GM18502 (cell line): ENCODE data around the gene SLC28A1.

Experiments used
- ATAC-seq: cut with Tn5 transposase; IDR thresholded peaks from one replicate; pipeline ENCODE4 v1.9.1; 2021; ENCODE audit warnings: mild to moderate bottlenecking; ENCODE audit not compliant: unreplicated experiment, poor library complexity

Gene SLC28A1

DNA sequence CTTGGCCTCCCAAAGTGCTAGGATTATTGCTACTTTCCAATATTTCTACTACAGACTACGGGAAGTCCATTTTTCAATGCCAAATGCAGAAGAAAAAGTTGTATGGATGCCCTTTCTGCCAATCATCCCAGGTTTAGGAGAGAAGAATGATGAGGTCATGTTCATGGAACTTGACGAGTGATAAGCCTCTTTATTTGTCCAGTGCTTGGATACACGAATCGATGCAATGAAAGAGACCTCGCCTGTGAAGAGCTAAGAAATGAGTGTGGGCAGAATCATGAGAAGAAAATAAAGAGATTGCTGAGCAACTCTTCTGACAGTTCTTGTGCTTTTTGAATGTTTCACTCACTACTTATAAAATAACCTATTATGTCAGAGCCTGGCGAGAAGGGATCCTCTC, 996 bp upstream of the SLC28A1 start:
- no peak for ATAC-seq

- no peak for ATAC-seq
Measured at GRCh38 chr15:84885801-84886200, 1.3 kb downstream of the SLC28A1 start.

DNA sequence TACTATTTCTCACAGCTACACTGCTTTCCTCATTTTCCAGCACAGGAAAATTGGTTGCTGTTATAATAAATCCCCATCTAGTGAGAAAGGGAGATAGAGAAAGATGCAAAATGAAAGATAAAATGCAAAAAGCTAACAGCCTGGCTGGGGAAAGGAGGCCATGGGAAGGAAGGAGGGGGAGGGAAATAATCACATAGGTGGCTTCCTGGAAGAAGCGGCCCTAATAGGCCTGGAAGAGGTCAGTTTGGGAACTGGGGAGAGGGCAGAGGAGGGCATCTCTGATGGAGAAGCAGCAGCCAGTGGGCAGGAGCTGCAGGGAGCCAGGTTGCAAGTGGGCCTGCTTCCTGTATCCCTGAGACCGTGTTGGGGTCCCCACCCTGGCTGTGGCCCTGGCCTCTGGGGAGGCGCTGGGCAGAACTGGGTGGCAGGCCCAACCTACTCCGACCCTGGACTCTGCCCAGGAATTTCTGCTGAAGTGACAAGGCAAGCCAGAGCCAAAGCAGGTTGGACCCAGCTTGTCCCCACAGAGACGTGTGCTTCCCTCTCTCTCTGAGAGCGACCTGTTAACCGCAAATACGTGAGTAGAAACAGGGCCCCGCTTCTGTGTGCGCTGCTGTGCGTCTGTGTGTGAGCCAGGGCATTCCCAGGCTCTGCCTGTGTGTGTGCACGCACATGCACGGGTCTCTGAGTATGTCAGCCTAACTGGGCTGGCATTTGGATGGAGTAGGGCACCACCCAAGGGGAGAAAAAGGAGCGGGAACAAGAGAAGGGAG, 1.9 kb downstream of the SLC28A1 start:
- ATAC-seq: no peak

DNA sequence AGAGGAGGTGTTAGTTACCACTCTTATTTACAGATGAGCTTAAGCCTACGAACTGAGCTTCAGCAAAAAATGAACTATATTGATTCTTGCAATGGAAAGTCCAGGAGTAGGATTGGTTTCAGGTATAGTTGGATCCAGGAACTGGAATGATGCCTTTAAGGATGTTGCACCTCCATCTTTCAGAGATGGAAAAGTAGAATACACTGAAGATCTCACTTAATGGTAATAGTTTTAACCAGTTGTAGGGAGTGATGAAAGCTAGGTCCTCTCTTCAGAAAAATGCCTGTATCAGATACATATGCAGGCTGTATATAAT, 2.5 kb downstream of the SLC28A1 start:
- no peak for ATAC-seq

DNA sequence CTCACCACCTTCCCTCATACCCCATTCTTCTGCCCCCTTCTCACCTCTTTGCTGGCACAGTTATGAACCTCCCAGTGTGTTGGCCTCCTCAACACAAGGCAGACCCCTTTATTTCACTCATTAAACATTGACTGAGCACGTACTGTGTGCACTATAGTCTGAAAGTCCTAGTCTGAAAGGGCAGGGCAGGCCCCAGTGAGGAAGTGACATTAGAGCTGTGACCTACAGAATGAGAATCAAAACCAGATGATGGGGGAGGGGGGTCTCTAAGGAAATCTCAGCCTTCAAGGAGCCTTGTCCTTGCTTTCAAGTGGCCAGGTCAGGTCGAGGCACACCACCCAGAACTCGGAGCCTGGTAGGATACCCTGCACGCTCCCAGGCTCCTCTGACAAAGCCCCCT, 3.5 kb downstream of the SLC28A1 start:
- ATAC-seq: no peak

DNA sequence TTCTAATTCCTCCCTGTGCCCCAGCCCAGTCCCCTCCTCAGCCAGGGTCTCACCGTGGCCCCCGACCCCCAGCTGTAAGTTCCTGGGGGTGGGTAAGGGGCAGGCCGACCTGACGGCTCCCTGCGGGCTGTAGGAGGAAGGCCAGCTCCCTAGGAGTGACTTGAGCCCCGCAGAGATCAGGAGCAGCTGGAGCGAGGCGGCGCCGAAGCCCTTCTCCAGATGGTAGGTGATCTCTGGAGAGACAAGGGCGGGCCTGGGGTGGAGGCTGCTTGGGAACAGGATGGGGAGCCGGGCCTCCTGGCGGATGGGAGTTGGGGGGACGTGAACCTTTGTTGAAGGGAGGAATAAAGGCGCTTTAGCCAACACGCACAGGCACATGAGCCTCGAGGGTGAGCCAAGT, 4.2 kb downstream of the SLC28A1 start:
- no peak for ATAC-seq

DNA sequence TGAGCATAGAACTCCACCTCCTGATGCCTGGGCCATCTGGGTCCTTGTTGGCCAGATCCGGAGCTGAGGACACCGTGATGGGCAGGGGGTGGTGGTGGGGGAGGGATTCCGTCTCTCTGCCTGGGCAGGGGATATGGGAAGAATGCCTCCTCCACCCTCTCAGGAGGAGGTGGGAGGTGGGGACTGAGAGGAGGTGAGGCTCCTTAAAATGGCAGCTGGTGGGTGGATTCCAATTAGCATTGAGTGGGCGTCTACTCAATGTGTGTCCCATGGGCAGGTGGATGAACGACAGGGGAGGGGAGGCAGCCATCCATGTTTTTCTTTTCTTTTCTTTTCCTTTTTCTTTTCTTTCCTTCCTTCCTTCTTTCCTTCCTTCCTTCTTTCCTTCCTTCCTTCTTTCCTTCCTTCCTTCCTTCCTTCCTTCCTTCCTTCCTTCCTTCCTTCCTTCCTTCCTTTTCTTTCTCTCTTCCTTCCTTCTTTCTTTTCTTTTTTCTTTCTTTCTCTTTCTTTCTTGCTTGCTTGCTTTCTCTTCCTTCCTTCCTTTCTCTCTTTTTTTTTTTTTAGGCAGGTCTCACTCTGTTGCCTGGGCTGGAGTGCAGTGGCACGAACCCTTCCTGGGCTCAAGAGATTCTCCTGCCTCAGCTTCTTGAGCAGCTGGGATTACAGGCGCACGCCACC, 5.0 kb downstream of the SLC28A1 start:
- no peak for ATAC-seq

- ATAC-seq: no peak
Measured at GRCh38 chr15:84889991-84890669, 5.7 kb downstream of the SLC28A1 start.

DNA sequence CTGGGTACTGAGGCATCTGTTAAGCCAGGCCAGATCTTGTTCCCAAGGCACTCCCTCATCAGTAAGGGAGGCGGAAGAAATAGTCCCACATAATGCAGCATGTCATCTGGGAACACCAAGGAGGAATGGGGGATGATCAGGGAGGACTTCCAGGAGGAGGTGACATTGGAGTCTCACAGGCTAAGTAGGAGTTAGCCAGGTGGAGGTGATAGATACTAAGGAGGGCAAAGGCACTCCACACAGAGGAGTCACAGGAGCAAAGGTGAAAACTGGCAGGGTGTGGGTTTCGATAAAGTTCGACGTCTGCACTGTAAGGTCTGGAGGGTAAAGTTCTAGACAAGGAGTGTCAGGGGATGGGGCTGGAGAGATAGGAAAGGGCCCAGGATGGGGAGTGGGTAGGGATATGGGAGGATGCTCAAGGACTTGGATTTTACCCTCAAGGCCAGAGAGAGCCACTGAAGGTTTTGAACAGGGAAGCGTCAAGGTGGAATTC, 6.3 kb downstream of the SLC28A1 start:
- no peak for ATAC-seq

GRCh38 chr15:84891339-84891738, 6.9 kb downstream of the SLC28A1 start:
- no peak for ATAC-seq

DNA sequence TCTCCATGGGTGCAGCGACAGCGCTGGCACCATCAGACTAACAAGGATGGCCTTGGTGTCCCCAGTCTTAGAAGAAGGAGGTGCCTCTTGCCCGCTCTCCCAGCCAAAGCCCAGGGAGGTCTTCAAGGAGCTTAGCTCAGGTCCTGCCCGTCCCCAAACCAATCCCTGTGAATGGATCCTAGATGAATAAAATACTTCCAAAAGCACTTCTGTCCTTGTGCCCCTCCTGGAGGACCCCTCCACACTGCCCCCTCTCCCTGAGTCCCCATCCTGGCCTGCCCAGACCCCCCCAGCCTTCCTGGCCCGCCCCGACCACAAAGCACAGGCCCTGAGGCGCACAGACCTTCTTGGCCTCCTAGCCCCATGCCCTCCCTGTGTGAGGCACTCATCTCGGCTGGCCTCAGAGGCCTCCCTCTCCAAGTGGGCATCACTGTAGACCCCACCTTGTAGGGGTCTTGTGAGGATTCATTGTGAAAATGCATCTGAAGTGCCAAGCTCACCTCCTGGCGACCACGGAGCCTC, 8.4 kb downstream of the SLC28A1 start:
- no peak for ATAC-seq

- no peak for ATAC-seq
Measured at GRCh38 chr15:84893607-84894006, 9.1 kb downstream of the SLC28A1 start.

- no peak for ATAC-seq
Measured at GRCh38 chr15:84894736-84895425, 10.4 kb downstream of the SLC28A1 start.

DNA sequence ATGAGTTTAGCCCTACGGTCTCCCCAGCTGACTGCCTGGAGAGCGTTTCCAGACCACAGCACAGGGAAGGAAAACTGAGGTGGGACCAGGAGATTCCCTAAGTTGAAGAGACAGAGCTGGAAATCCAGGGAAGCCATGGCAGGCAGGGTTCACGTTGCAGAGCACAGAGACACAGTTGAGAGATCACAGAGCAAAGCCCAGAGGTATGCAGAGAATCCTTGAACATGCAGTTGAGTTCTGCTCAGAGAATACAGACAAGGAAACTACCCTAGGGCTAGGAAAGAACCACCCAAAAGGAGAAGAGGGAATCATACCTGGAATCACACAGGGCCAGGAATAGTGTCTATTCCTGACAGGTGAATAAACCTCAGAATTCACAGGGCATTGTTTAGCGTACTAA, 14.3 kb downstream of the SLC28A1 start:
- no peak for ATAC-seq

GRCh38 chr15:84899750-84900149, 15.3 kb downstream of the SLC28A1 start:
- no peak for ATAC-seq

- ATAC-seq: no peak
Measured at GRCh38 chr15:84901540-84901939, 17.1 kb downstream of the SLC28A1 start.

GRCh38 chr15:84903751-84904150, 19.3 kb downstream of the SLC28A1 start:
- ATAC-seq: no peak

- ATAC-seq: no peak
Measured at GRCh38 chr15:84904419-84904818, 20.0 kb downstream of the SLC28A1 start.

DNA sequence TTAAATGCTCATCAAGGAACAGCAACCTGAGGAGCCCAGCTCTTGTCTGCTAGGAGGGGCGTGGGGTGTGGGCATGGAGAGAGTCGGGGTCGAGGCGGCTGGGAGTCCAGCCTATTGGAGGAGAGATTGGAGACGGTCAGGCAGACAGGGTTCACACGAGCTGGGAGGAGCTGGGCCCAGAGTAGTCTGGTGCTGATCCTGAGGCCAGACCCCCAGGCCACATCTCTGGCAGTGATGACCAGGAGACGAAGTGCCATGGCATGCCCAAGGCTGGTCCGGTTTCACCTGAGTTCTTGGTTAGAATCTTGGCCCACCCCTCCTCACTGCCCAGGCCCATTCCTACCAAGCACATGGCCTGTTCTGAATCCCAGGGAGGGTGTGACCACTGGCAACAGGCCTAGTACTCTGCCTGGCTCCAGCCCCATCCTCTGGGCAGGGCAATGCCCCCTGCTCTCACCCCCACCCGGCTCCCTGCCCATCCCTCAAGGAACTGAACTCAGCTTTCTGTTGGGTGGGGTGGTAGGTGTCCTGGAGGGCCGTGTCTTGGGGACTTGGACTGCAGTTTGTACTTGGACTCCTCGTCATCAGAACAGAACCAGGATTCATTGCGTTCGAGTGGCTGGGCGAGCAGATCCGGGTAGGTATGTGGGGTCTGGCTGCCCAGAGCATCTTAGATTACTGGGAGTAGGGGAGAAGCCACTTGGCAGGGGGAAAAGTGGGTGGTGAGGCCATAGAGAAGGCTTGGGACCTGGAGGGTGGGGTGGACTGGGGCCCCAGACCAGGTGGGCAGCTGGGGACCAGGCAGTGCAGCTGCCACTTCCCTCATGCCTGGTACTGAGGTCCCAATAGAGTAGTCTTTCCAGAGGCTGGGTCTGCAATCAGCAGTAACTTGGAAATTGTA, 20.8 kb downstream of the SLC28A1 start:
- no peak for ATAC-seq

DNA sequence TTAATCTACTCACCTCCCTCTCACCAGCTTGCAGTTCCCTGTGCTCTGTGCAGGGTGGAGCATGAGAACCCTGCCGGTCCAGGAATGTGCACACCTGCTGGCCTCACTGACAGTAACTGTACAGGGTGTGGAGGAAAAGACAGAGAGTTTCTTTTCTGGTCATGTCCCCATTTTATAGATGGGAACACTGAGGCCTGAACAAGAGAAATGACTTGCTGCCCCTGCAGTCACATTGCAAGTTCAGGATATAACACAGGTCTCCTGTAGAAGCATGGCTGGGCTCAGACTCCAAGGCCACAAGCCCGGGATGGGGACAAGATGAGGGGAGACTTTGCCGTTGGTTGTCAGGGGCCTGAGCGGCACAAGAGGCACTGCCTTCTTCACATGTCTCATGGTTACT, 23.3 kb downstream of the SLC28A1 start:
- ATAC-seq: no peak
